BLaER1 (cell line): Measurements from ENCODE around the gene PLCL1.
A peak's percentile ranks its signal among the peaks of the same experiment; 100 is the strongest.

Experiments used
- H3K27ac ChIP-seq: shearing (Covaris generic); formaldehyde crosslinking; 2 replicates; pipeline ENCODE4 v1.8.1; 2022
- H3K27me3 ChIP-seq: shearing (Covaris generic); formaldehyde crosslinking; 2 replicates; pipeline ENCODE4 v1.8.1; 2022
- H3K36me3 ChIP-seq: shearing (Covaris generic); formaldehyde crosslinking; 2 replicates; pipeline ENCODE4 v1.8.1; 2022
- H3K4me1 ChIP-seq: shearing (Covaris generic); formaldehyde crosslinking; 2 replicates; pipeline ENCODE4 v1.8.1; 2022
- H3K4me2 ChIP-seq: shearing (Covaris generic); formaldehyde crosslinking; 2 replicates; pipeline ENCODE4 v1.8.1; 2022
- H3K4me3 ChIP-seq: shearing (Covaris generic); formaldehyde crosslinking; 2 replicates; pipeline ENCODE4 v1.8.1; 2022
- H3K9ac ChIP-seq: shearing (Covaris generic); formaldehyde crosslinking; 2 replicates; pipeline ENCODE4 v1.8.1; 2022
- H3K9me3 ChIP-seq: shearing (Covaris generic); formaldehyde crosslinking; 2 replicates; pipeline ENCODE4 v1.8.1; 2022
- H4K20me1 ChIP-seq: shearing (Covaris generic); formaldehyde crosslinking; 2 replicates; pipeline ENCODE4 v1.8.1; 2022
- Cebpa-rat ChIP-seq: shearing (Covaris generic); IDR thresholded peaks from 2 replicates; pipeline ENCODE4 v1.8.1; 2022

PLCL1 gene

DNA sequence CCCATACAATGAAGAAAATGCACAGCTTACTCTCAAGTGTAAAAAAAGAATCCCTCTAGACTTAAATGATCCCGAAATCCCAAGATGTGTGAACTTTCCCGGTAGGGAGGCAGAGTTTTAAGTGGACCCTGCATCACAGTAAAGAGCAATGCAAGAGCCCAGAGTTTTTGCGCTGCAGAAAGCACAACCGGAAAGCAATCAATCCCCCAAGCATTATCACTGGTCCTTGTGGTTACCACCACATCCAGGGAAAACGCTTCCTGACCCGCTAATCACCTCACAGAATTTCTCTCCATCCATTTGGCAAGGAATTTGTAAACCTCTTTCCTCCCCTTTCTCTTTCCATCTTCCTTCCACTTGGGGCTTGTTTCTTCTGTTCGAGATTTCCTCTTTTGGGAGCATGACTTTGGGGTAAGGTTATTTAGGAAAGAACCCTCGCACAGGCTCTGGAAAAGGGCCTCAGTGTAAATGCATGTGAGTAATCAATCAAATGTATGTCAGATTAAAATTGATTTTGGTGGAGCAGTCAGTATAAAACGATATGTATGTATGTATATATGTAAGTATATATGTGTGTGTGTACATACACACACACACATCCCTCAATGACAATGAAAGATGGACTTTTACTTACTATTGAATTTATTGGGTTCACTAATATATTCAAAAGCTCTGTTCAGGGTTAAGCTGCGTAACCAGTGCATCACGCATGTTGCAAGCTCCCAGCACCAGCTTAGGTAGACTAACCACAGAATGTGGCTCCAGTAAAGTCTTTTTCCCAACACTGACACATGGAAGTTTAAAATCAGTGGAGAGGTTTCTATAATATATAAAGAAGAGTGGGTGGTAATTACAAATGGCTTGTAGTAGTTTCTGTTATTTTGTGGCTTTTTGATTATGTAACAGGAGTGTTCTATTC lies 1.6 kb downstream of the PLCL1 start:
- H3K4me3 ChIP-seq: peak overlapping the region; percentile 87; the same call in 1 of the 2 replicates

DNA sequence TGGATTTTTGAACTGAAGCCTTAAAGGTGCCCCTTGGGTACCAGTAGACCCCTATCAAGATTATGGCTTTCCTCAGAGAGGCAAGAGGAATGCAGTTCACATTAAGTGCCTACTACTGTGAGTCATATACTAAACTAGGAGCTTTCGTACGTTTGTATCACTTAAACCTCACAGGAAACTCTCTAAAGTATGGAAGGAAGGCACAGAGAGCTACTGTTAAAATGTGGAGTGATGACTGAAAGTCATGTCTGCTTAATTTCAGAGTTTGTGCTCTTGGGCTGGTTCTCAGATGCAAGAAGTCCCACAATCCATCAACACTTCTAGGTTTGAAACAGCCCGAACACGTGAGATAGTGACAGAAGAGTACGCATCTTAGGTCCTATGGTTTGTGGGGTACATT lies 4.7 kb downstream of the PLCL1 start:
- Histone ChIP-seq H3K36me3 (no peaks in the 10 kb centered on the region), H3K4me1 (peaks cover 6% of the 10 kb centered on the region), H3K27ac (no peak overlapping the region), H4K20me1 (peaks cover 17% of the 10 kb centered on the region; the same call in 1 of the 2 replicates), H3K4me2 (no peak overlapping the region), H3K9ac (no peak overlapping the region), H3K9me3 (no peaks in the 10 kb centered on the region), H3K27me3 (peaks cover 38% of the 10 kb centered on the region), H3K4me3 (no peak overlapping the region)
- TF ChIP-seq Cebpa-rat: no peak

More for the DNA sequence above, 1.6 kb downstream of the PLCL1 start:
- Histone ChIP-seq H3K9me3 (no peaks in the 10 kb centered on the region), H3K27me3 (peaks cover 44% of the 10 kb centered on the region), H3K36me3 (no peaks in the 10 kb centered on the region), H3K27ac (no peak overlapping the region), H3K9ac (no peak overlapping the region), H4K20me1 (peaks cover 17% of the 10 kb centered on the region; the same call in 1 of the 2 replicates), H3K4me2 (no peak overlapping the region), H3K4me1 (peaks cover 11% of the 10 kb centered on the region)
- TF ChIP-seq Cebpa-rat: no peak

- Histone ChIP-seq H3K27me3 (peaks cover 29% of the 10 kb centered on the region), H3K9me3 (no peaks in the 10 kb centered on the region), H3K27ac (no peak overlapping the region), H3K4me2 (no peak overlapping the region), H4K20me1 (peaks cover 15% of the 10 kb centered on the region; the same call in 1 of the 2 replicates), H3K9ac (no peak overlapping the region), H3K4me1 (0 out of 2 replicates have a peak, but pooled peaks cover 3% of the 10 kb centered on the region), H3K36me3 (no peaks in the 10 kb centered on the region), H3K4me3 (no peak overlapping the region)
- TF ChIP-seq Cebpa-rat: no peak
Measured at GRCh38 chr2:197810016-197810415, 5.6 kb downstream of the PLCL1 start.

DNA sequence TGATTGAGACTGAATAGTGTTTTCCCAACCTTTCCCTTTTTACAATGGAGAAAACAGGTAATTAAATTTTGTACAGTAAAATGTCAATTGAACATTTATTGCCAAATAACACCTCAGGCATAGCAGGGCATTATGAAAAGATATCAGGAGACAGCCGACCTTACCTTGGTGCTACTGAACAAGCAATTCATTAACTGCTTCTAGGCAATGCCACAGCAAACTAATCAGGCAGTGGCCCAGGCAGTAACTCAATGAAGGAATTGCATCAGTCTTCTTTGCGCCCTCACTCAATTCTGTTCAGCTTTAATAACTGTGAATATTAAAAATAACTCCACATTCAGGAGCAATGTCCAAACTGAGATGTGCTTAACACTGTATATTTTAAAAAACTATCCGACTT lies 6.1 kb downstream of the PLCL1 start:
- Histone ChIP-seq H3K4me1 (no peaks in the 10 kb centered on the region), H3K4me2 (no peak overlapping the region), H4K20me1 (peaks cover 10% of the 10 kb centered on the region; the same call in 1 of the 2 replicates), H3K27me3 (peaks cover 24% of the 10 kb centered on the region), H3K27ac (no peak overlapping the region), H3K9ac (no peak overlapping the region), H3K4me3 (no peak overlapping the region), H3K9me3 (no peaks in the 10 kb centered on the region), H3K36me3 (no peaks in the 10 kb centered on the region)
- no peak for TF ChIP-seq Cebpa-rat

DNA sequence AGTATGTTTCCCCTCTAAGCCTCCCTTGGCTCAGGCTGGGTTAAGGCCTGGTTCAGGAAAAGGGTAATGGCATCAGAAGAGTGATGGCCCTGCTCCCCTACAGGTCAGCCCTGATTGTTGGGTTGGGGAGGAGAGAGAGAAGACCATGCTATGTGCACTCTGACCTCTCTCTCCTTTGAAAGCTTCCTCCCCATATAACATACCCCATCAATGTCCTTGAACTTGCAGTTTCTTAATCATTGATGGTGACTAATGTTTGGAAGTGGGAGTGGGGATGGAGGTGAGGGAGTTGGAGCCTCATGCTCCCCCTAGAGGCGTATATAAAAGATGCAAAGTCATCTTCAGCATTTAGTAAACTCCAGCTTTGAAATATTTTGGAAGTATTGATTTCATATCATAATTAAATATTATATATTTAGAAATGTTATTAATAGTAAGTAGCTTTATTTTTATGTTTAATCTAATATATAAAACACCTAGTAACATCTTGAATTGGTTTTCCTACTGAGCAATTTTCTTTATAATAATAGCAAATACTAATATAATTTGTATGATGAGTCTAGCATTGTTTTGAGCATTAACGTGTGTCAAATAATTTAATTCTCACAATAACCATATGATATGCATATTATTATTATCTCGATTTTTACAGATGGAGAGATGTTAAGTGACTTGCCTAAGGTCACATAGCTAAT lies 8.8 kb downstream of the PLCL1 start:
- no peak overlapping the region for H3K4me3 ChIP-seq
- no peak overlapping the region for H3K9ac ChIP-seq
- no peaks in the 10 kb centered on the region for H3K9me3 ChIP-seq
- no peaks in the 10 kb centered on the region for H3K27me3 ChIP-seq
- no peaks in the 10 kb centered on the region for H3K4me1 ChIP-seq
- no peaks in the 10 kb centered on the region for H3K36me3 ChIP-seq
- no peak for TF ChIP-seq Cebpa-rat
- H4K20me1 ChIP-seq: no peaks in the 10 kb centered on the region
- no peak overlapping the region for H3K27ac ChIP-seq
- no peak overlapping the region for H3K4me2 ChIP-seq

GRCh38 chr2:197814526-197814925 lies 10.1 kb downstream of the PLCL1 start:
- Histone ChIP-seq H3K9me3 (no peaks in the 10 kb centered on the region), H3K36me3 (no peaks in the 10 kb centered on the region), H3K9ac (no peak overlapping the region), H3K4me2 (no peak overlapping the region), H3K4me1 (no peaks in the 10 kb centered on the region), H3K27me3 (no peaks in the 10 kb centered on the region), H3K4me3 (no peak overlapping the region), H3K27ac (no peak overlapping the region), H4K20me1 (no peaks in the 10 kb centered on the region)
- no peak for TF ChIP-seq Cebpa-rat

- no peak for TF ChIP-seq Cebpa-rat
- H3K4me2 ChIP-seq: no peak overlapping the region
Measured at GRCh38 chr2:197821550-197822289, 17.3 kb downstream of the PLCL1 start.

GRCh38 chr2:197822333-197822732 lies 17.9 kb downstream of the PLCL1 start:
- no peak overlapping the region for H3K27ac ChIP-seq
- no peaks in the 10 kb centered on the region for H3K9me3 ChIP-seq
- H3K9ac ChIP-seq: no peak overlapping the region
- H3K4me2 ChIP-seq: no peak overlapping the region
- no peak for TF ChIP-seq Cebpa-rat
- no peaks in the 10 kb centered on the region for H3K4me1 ChIP-seq
- H3K36me3 ChIP-seq: no peaks in the 10 kb centered on the region
- no peak overlapping the region for H3K4me3 ChIP-seq
- no peaks in the 10 kb centered on the region for H3K27me3 ChIP-seq
- H4K20me1 ChIP-seq: no peaks in the 10 kb centered on the region

More at GRCh38 chr2:197821550-197822289, 17.3 kb downstream of the PLCL1 start:
- H3K27me3 ChIP-seq: no peaks in the 10 kb centered on the region
- no peaks in the 10 kb centered on the region for H3K9me3 ChIP-seq
- H4K20me1 ChIP-seq: no peaks in the 10 kb centered on the region
- no peak overlapping the region for H3K9ac ChIP-seq
- no peak overlapping the region for H3K4me3 ChIP-seq
- H3K27ac ChIP-seq: no peak overlapping the region
- H3K4me1 ChIP-seq: no peaks in the 10 kb centered on the region
- no peaks in the 10 kb centered on the region for H3K36me3 ChIP-seq

GRCh38 chr2:197827618-197828017 lies 23.2 kb downstream of the PLCL1 start:
- Histone ChIP-seq H3K27me3 (no peaks in the 10 kb centered on the region), H4K20me1 (no peaks in the 10 kb centered on the region), H3K4me1 (no peaks in the 10 kb centered on the region), H3K36me3 (no peaks in the 10 kb centered on the region), H3K4me2 (no peak overlapping the region), H3K9me3 (no peaks in the 10 kb centered on the region), H3K9ac (no peak overlapping the region), H3K4me3 (no peak overlapping the region), H3K27ac (no peak overlapping the region)
- TF ChIP-seq Cebpa-rat: no peak
